ENCODE results near the gene TSEN15.

Gene TSEN15

GRCh38 chr1:184112176-184112948 lies 60.8 kb downstream of the TSEN15 start:
- DNase-seq = no peak

GRCh38 chr1:184113251-184113650 lies 61.7 kb downstream of the TSEN15 start:
- DNase-seq = no peak

GRCh38 chr1:184114818-184115398 lies 63.4 kb downstream of the TSEN15 start:
- no peak for DNase-seq

GRCh38 chr1:184116287-184116686 lies 64.8 kb downstream of the TSEN15 start:
- DNase-seq = no peak

GRCh38 chr1:184118046-184118445 lies 66.5 kb downstream of the TSEN15 start:
- no peak for DNase-seq
